SK-N-SH treated with all-trans-retinoic acid at 6 μM for 48 hours (cell line): ENCODE results near the gene C2CD4B.

ENCODE experiments used
- RARB ChIP-seq: fragments of 250-450 bp; sonication (Bioruptor Pico); IDR thresholded peaks from 2 replicates; pipeline ENCODE4 v1.8.0; 2021; ENCODE audit warnings: mild to moderate bottlenecking, moderate library complexity
- TCF4 ChIP-seq: fragments of 250-450 bp; sonication (Bioruptor Pico); IDR thresholded peaks from 2 replicates; pipeline ENCODE4 v1.8.0; 2021; ENCODE audit warnings: mild to moderate bottlenecking, moderate library complexity, borderline replicate concordance
- TF ChIP-seq, protein P1 (sequence below): fragments of 250-450 bp; sonication (Bioruptor Pico); IDR thresholded peaks from 2 replicates; pipeline ENCODE4 v1.5.0; 2020; ENCODE audit warnings: mild to moderate bottlenecking, moderate library complexity
- TF ChIP-seq, protein P2 (sequence below): fragments of 250-450 bp; sonication (Bioruptor Pico); IDR thresholded peaks from 2 replicates; pipeline ENCODE4 v1.8.0; 2020; ENCODE audit warnings: mild to moderate bottlenecking, moderate library complexity, borderline replicate concordance

GRCh38 chr15:62153228-62153627 lies 11.9 kb downstream of the C2CD4B start:
- TF ChIP-seq TCF4 (CRISPR knock-in tag) (no peak), RARB (no peak)
- TF ChIP-seq, protein P1, sequence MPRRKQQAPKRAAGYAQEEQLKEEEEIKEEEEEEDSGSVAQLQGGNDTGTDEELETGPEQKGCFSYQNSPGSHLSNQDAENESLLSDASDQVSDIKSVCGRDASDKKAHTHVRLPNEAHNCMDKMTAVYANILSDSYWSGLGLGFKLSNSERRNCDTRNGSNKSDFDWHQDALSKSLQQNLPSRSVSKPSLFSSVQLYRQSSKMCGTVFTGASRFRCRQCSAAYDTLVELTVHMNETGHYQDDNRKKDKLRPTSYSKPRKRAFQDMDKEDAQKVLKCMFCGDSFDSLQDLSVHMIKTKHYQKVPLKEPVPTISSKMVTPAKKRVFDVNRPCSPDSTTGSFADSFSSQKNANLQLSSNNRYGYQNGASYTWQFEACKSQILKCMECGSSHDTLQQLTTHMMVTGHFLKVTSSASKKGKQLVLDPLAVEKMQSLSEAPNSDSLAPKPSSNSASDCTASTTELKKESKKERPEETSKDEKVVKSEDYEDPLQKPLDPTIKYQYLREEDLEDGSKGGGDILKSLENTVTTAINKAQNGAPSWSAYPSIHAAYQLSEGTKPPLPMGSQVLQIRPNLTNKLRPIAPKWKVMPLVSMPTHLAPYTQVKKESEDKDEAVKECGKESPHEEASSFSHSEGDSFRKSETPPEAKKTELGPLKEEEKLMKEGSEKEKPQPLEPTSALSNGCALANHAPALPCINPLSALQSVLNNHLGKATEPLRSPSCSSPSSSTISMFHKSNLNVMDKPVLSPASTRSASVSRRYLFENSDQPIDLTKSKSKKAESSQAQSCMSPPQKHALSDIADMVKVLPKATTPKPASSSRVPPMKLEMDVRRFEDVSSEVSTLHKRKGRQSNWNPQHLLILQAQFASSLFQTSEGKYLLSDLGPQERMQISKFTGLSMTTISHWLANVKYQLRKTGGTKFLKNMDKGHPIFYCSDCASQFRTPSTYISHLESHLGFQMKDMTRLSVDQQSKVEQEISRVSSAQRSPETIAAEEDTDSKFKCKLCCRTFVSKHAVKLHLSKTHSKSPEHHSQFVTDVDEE (CRISPR knock-in tag) = no peak
- TF ChIP-seq, protein P2, sequence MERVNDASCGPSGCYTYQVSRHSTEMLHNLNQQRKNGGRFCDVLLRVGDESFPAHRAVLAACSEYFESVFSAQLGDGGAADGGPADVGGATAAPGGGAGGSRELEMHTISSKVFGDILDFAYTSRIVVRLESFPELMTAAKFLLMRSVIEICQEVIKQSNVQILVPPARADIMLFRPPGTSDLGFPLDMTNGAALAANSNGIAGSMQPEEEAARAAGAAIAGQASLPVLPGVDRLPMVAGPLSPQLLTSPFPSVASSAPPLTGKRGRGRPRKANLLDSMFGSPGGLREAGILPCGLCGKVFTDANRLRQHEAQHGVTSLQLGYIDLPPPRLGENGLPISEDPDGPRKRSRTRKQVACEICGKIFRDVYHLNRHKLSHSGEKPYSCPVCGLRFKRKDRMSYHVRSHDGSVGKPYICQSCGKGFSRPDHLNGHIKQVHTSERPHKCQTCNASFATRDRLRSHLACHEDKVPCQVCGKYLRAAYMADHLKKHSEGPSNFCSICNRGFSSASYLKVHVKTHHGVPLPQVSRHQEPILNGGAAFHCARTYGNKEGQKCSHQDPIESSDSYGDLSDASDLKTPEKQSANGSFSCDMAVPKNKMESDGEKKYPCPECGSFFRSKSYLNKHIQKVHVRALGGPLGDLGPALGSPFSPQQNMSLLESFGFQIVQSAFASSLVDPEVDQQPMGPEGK (CRISPR knock-in tag) = no peak
